ENCODE measurements around the gene NDRG2.

GRCh38 chr14:21019366-21019765 lies 5.5 kb downstream of the NDRG2 start:
- TF ChIP-seq, protein P1, sequence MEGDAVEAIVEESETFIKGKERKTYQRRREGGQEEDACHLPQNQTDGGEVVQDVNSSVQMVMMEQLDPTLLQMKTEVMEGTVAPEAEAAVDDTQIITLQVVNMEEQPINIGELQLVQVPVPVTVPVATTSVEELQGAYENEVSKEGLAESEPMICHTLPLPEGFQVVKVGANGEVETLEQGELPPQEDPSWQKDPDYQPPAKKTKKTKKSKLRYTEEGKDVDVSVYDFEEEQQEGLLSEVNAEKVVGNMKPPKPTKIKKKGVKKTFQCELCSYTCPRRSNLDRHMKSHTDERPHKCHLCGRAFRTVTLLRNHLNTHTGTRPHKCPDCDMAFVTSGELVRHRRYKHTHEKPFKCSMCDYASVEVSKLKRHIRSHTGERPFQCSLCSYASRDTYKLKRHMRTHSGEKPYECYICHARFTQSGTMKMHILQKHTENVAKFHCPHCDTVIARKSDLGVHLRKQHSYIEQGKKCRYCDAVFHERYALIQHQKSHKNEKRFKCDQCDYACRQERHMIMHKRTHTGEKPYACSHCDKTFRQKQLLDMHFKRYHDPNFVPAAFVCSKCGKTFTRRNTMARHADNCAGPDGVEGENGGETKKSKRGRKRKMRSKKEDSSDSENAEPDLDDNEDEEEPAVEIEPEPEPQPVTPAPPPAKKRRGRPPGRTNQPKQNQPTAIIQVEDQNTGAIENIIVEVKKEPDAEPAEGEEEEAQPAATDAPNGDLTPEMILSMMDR (IDR thresholded peaks at IDR 0.05; ENCODE audit: low read depth, low read length), result no peak
- TF ChIP-seq POLR2A (IDR thresholded peaks at IDR 0.05; ENCODE audit: extremely low read depth, insufficient read length), result no peak
- TF ChIP-seq, protein P2, sequence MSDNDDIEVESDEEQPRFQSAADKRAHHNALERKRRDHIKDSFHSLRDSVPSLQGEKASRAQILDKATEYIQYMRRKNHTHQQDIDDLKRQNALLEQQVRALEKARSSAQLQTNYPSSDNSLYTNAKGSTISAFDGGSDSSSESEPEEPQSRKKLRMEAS (IDR thresholded peaks at IDR 0.05; ENCODE audit: low read depth, low read length), result no peak
